Adrenal gland (tissue), 5 donors: Measurements from ENCODE around the gene RBMX2.

Experiments
- CTCF ChIP-seq, 6 experiments: fragments of 450-650 bp in 4 of 6; fragments of 200-600 bp in 2 of 6; sonication (generic) in 1 of 6; IDR thresholded peaks; 1 replicate in 5 of 6; 2 replicates in 1 of 6; pipeline versions ENCODE4 v1.5.1 to v1.8.0; 2016 to 2021; ENCODE audit warnings: antibody characterized with exemption in 6 of 6, mild to moderate bottlenecking in 2 of 6, moderate library complexity in 1 of 6
- POLR2A ChIP-seq, 2 donors: fragments of 450-650 bp; IDR thresholded peaks; one replicate each; pipeline ENCODE4 v1.6.1; 2017; ENCODE audit warnings: antibody characterized with exemption in 2 of 2, mild to moderate bottlenecking in 2 of 2, moderate library complexity in 1 of 2
- donor health status: DM: no; HTN: no; CAD: no.

- TF ChIP-seq CTCF (IDR thresholded peaks at IDR 0.05): no peak
- no peak for TF ChIP-seq POLR2A (IDR thresholded peaks at IDR 0.05)
Observed at GRCh38 chrX:130435937-130436336, 34.1 kb downstream of the RBMX2 start.
